ENCODE data around the gene POM121L2. TPM values are rescaled to one million over a fixed set of nuclear protein-coding genes. Genes with fewer than 3 reads are reported as not detected.

The POM121L2 gene
- total and polyA plus RNA-seq, 12 donors: 0.03 TPM; not detected in 11

- H3K36me3 ChIP-seq (replicated peaks in 1 of 2): no peaks in the 10 kb centered on the region
- no peak for DNase-seq
- 17 to 23% (median 22%) methylated on average over 28 of the region's 28 CpGs for WGBS, 4 donors
- no peaks in the 10 kb centered on the region for H3K4me1 ChIP-seq (replicated peaks in 1 of 2)
- no peak overlapping the region for H3K27ac ChIP-seq
- intact Hi-C loops (cut with DNase I): no loop called here
- TF ChIP-seq CTCF (IDR thresholded peaks at IDR 0.05): no peak
- TF ChIP-seq POLR2A (IDR thresholded peaks at IDR 0.05): no peak
- peaks cover 87% of the 10 kb centered on the region for H3K27me3 ChIP-seq
- H3K4me3 ChIP-seq: no peak overlapping the region
- H3K9me3 ChIP-seq (replicated peaks in 1 of 3): no peaks in the 10 kb centered on the region
Observed at GRCh38 chr6:27293436-27294098, 18.5 kb downstream of the POM121L2 start.

- no peak overlapping the region for H3K4me3 ChIP-seq
- intact Hi-C loops (cut with DNase I): no loop called here
- no peaks in the 10 kb centered on the region for H3K9me3 ChIP-seq (replicated peaks in 1 of 3)
- TF ChIP-seq POLR2A (IDR thresholded peaks at IDR 0.05) (no peak), CTCF (IDR thresholded peaks at IDR 0.05) (no peak)
- H3K36me3 ChIP-seq (replicated peaks in 1 of 2): no peaks in the 10 kb centered on the region
- no peak overlapping the region for H3K27ac ChIP-seq
- no peak for DNase-seq
- WGBS, 4 donors: 15 to 25% (median 18%) methylated on average over 10 of the region's 10 CpGs
- no peaks in the 10 kb centered on the region for H3K4me1 ChIP-seq (replicated peaks in 1 of 2)
- H3K27me3 ChIP-seq: peaks cover 95% of the 10 kb centered on the region
Observed at GRCh38 chr6:27290850-27291208, 21.2 kb downstream of the POM121L2 start.

GRCh38 chr6:27290065-27290849 lies 21.8 kb downstream of the POM121L2 start:
- WGBS, 4 donors: 5 to 9% (median 6%) methylated on average over 25 of the region's 25 CpGs
- intact Hi-C loops (cut with DNase I): no loop called here
- H3K27me3 ChIP-seq: peaks cover 95% of the 10 kb centered on the region

GRCh38 chr6:27288136-27289044 lies 23.7 kb downstream of the POM121L2 start:
- H3K27ac ChIP-seq: no peak overlapping the region
- H3K4me3 ChIP-seq: no peak overlapping the region
- TF ChIP-seq POLR2A (IDR thresholded peaks at IDR 0.05): no peak
- no peak for TF ChIP-seq CTCF (IDR thresholded peaks at IDR 0.05)
- no peak for DNase-seq
- H3K9me3 ChIP-seq (replicated peaks in 1 of 3): no peaks in the 10 kb centered on the region
- WGBS, 4 donors: 4 to 6% (median 5%) methylated on average over 25 to 33 of the region's 33 CpGs
- no peaks in the 10 kb centered on the region for H3K36me3 ChIP-seq (replicated peaks in 1 of 2)
- intact Hi-C loops (cut with DNase I): no loop called here
- H3K27me3 ChIP-seq: peaks cover 97% of the 10 kb centered on the region
- H3K4me1 ChIP-seq (replicated peaks in 1 of 2): no peaks in the 10 kb centered on the region

More at GRCh38 chr6:27290065-27290849, 21.8 kb downstream of the POM121L2 start:
- H3K9me3 ChIP-seq (replicated peaks in 1 of 3): no peaks in the 10 kb centered on the region
- no peaks in the 10 kb centered on the region for H3K36me3 ChIP-seq (replicated peaks in 1 of 2)
- no peaks in the 10 kb centered on the region for H3K4me1 ChIP-seq (replicated peaks in 1 of 2)
- TF ChIP-seq POLR2A (IDR thresholded peaks at IDR 0.05): no peak
- no peak overlapping the region for H3K27ac ChIP-seq
- no peak for DNase-seq
- H3K4me3 ChIP-seq: no peak overlapping the region

Data from adrenal gland (tissue), 12 donors.